GM21447 (cell line): ENCODE results near the gene SREBF1.

Experiments used
- ATAC-seq: cut with Tn5 transposase; IDR thresholded peaks from one replicate; pipeline ENCODE4 v1.9.1; 2021; ENCODE audit not compliant: unreplicated experiment

The SREBF1 gene

GRCh38 chr17:17826342-17826713, 10.5 kb downstream of the SREBF1 start:
- no peak for ATAC-seq

GRCh38 chr17:17824783-17825614, 11.8 kb downstream of the SREBF1 start:
- ATAC-seq: no peak

- ATAC-seq: peak; percentile 11
Observed at GRCh38 chr17:17824119-17824782, 12.5 kb downstream of the SREBF1 start.

- peak; percentile 50 for ATAC-seq
Observed at GRCh38 chr17:17823433-17824118, 13.2 kb downstream of the SREBF1 start.

GRCh38 chr17:17822616-17823015, 14.2 kb downstream of the SREBF1 start:
- no peak for ATAC-seq

GRCh38 chr17:17822189-17822588, 14.6 kb downstream of the SREBF1 start:
- ATAC-seq: no peak

- ATAC-seq: no peak
Observed at GRCh38 chr17:17820463-17821158, 16.2 kb downstream of the SREBF1 start.

GRCh38 chr17:17820046-17820445, 16.7 kb downstream of the SREBF1 start:
- no peak for ATAC-seq

GRCh38 chr17:17819561-17819995, 17.2 kb downstream of the SREBF1 start:
- peak; percentile 50 for ATAC-seq

GRCh38 chr17:17819111-17819510, 17.7 kb downstream of the SREBF1 start:
- ATAC-seq: no peak

GRCh38 chr17:17818088-17818526, 18.7 kb downstream of the SREBF1 start:
- no peak for ATAC-seq

GRCh38 chr17:17817552-17817947, 19.2 kb downstream of the SREBF1 start:
- no peak for ATAC-seq

GRCh38 chr17:17816831-17817551, 19.8 kb downstream of the SREBF1 start:
- no peak for ATAC-seq

GRCh38 chr17:17816240-17816814, 20.5 kb downstream of the SREBF1 start:
- ATAC-seq: no peak

- ATAC-seq: no peak
Observed at GRCh38 chr17:17815436-17816200, 21.2 kb downstream of the SREBF1 start.

GRCh38 chr17:17815062-17815406, 21.8 kb downstream of the SREBF1 start:
- no peak for ATAC-seq

- ATAC-seq: no peak
Observed at GRCh38 chr17:17814162-17815061, 22.4 kb downstream of the SREBF1 start.

GRCh38 chr17:17813725-17814095, 23.1 kb downstream of the SREBF1 start:
- ATAC-seq: no peak
